Fibroblast of lung (primary cell): ENCODE results near the gene HSF5.

ENCODE experiments used
- CTCF ChIP-seq, 2 donors: IDR thresholded peaks in 1 of 2; conservative IDR thresholded peaks in 1 of 2; 1 replicate in 1 of 2; 2 replicates in 1 of 2; pipeline ENCODE4 v1.5.1; 2011 to 2012; ENCODE audit warnings: low read length in 2 of 2, control low read depth in 1 of 2, inconsistent platforms in 1 of 2, low read depth in 1 of 2, mild to moderate bottlenecking in 1 of 2
- EZH2 ChIP-seq: IDR thresholded peaks from 2 replicates; pipeline ENCODE4 v1.5.1; 2012; ENCODE audit warnings: low read length, control low read depth, mild to moderate bottlenecking; ENCODE audit errors: missing control alignments

GRCh38 chr17:58384897-58385296 lies 103.3 kb downstream of the HSF5 start:
- TF ChIP-seq CTCF (conservative IDR thresholded peaks at IDR 0.05 in 1 of 2, IDR thresholded peaks at IDR 0.05 in 1 of 2; ENCODE audit: low read depth in 1 of 2, low read length in 2 of 2) (no peak), EZH2 (no peak)
